DMS153 treated with DMSO at 0.1 percent for 48 hours (cell line): Measurements from ENCODE around the gene HS1BP3.

Source experiments
- DNase-seq: peaks from one replicate; lab custom pipeline; 2025; ENCODE audit not compliant: unreplicated experiment; lab: John Stamatoyannopoulos, UW

The HS1BP3 gene

DNA sequence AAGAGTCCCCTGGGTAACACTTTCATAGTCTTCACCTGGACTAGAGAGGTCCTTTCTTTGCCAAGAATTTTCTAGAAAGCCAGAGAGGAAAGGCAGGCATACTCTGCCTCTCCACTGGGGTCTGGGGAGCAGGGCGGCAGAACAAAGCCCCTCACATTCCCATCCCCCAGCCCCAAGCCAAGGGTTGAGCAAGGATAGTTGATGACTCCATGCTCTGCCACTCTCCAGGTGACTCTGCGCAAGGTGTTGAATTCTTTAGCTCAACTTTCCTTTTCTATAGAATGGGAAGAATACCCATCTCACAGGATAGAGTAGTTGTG, 13.1 kb upstream of the HS1BP3 start:
- DNase-seq: no peak

DNA sequence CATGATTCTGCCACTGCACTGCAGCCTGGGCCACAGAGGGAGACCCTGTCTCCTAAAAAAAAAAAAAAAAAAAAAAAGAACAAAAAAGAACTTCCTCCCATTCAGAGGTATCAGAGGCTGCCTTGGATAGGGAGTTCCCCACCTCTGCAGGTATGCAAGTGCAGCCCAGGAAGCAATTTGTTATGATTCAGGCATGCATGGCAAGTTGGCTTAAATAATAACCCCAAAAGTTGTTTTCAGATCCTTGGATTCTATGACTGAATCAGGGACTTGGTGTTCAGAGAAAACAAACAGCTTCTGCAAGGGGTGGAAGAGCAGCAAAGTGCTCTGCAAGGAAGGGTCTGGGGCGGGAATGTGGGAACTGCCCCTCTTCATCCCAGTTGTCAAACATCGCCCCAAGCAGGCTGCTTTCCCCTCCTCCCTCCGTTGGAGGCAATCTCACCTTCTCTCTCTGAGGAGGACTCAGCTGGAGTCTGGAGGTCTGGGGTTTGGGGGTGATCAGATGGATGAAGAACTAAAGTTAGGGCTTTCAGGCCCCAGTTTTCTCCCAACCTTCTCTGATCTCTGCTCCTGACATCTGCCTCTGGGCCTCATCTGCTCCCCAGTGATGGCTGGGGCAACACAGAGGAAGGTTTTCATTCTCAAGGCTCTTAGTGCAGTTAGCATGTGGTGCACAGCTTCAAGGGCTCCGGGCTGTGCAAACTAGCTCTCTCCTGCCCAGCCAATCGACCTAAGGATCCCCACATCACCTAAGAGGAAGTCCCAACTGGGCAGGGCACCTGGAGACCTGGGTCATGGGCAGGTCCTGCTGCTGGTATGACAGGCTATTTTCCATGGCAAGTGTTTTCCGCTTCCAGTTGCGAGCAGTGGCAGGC, 12.5 kb upstream of the HS1BP3 start:
- DNase-seq: no peak

DNA sequence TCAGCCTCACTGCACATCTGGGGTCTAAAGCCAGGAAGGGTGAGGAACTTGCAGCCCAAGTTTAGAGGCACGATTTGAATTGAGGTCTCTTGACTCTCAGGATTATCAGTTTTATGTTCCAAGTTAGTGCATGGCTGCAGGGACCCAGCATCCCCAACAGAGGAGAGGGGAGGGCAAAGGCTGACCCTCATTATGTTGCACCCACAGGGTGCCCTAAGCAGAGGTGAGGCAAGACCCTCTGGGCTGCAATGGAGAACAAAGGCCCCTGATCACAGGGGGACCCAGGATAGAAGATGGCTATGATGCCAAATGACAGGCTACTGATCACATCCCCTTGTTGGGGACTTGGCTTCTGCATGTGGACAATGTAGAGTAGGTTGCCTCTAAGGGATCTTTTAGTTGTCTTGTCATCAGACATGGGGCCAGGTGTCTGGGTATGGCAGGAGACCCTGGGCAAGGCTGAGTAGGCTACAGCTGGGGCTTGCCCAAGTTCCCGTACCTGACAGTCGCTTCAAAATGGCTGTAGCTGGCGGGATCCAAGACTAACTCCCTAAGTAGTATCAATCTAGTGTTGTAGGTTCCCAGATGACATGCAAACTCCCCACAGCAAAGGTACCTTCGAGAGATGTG, 11.5 kb upstream of the HS1BP3 start:
- no peak for DNase-seq

DNA sequence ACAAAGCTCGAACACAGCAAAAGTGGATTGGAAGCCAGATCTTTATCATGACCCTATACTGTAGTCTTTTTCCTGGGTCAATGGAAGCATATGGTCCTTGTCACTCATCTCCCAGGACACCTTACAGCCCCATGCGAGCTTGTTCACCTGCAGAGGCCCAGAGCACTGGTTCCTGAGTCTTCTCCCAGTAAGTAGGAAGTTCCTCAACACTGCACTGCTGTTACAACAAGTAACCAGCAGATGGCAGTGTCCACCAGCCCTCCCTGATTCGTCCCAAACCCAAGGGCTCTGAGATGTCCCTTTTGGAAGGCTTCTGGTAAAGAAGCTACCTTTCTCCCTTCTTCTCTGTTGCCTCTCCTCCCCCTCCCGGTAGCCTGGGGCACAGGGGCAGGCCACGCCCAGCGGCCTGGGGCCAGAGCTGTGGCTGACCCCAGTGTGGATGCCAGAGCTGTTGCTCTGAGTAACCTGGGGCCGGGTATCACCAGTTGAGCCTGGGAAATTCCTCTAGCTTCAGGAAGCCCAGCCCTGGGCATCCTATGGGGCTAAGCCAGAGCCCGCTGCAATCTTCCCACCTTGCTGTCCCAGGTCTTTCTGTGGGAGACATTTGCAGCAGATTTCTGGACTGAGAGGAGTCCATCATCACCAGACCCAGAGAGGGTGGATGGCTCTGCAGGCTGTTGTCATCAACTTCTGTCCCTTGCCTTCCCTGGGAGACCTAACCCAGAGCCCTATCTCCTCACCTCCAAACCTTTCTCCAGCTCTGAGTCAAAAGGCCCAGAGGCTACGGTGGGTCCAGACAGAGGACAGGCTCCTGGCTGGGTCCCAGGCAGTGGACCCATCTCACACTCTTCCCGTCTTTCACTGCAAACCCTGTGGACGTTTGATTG, 10.8 kb upstream of the HS1BP3 start:
- DNase-seq: peak; percentile 46

DNA sequence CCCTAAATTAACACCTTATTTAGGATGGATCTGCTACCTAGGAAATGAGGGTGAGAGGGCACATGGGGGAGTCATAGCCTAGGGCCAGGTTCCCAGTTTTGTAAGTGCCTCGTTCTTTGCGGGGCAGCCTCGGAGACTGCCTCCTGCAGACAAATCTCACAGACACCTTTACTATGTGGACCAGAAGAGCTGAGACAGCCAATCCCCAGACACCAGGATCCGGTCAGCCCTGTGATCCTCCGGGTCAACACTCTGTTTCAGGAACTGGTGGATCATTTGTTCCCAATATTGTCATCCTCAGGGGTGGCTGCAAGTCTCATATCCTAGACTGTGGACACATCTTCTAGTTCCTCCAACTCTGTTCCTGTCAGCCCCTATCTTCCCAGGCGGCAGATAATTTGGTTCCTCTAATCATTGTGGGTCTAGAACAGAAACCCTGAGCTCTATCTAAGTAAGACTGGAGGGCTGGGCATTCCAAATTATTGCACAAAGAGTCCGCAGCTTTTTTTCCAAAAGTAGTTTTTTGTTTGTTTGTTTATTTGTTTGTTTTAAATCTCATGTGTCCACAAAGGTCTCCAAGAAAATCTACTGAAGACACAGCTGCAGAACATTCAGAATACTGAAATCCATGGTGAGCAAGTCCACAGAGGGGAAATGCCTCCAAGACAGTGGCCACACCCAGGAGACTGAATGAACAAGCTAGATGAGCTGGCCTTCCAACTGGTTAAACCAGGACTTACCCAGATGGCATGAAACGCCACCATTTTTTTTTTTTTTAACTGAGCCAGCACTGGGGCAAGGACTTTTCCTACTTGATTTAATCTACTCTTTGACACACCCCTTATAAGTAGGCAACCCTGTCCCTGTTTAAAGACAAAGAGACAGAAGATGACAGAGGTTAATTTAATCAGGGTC, 9.9 kb upstream of the HS1BP3 start:
- no peak for DNase-seq

- DNase-seq: no peak
Observed at GRCh38 chr2:20657522-20658235, 6.8 kb upstream of the HS1BP3 start.

DNA sequence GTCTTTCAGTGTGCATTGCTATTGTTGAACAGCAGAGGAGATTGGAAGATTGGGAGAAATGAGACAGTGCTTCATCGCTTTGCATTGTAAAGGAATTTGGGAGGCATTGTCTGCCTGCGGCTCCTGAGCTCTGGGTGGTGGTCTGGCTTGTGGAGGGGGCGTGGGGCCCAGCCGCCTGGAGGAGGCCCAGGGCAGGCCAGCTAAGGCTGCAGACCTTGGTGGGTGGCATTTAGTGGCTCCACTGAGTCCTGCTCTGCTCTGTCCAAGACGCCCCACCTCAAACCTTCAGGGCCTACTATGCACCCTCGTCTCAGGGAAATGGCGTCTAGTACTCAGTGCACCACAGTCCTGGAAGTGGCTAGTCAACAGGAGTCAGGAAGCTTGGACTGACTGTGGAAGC, 5.7 kb upstream of the HS1BP3 start:
- DNase-seq: no peak

DNA sequence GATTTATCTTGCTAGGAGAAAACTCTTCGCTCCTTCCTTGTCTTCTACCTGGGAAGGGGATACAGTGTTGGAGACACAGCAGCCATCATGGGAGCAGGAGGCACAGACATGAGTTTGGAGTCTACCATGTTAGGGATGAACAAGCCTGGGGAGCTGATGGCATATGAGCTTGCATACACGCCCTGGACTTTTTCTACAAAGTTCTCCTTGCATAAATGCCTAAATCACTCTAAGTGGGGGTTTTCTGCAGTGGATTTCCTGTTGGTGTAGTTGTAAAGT, 3.6 kb upstream of the HS1BP3 start:
- DNase-seq: no peak

DNA sequence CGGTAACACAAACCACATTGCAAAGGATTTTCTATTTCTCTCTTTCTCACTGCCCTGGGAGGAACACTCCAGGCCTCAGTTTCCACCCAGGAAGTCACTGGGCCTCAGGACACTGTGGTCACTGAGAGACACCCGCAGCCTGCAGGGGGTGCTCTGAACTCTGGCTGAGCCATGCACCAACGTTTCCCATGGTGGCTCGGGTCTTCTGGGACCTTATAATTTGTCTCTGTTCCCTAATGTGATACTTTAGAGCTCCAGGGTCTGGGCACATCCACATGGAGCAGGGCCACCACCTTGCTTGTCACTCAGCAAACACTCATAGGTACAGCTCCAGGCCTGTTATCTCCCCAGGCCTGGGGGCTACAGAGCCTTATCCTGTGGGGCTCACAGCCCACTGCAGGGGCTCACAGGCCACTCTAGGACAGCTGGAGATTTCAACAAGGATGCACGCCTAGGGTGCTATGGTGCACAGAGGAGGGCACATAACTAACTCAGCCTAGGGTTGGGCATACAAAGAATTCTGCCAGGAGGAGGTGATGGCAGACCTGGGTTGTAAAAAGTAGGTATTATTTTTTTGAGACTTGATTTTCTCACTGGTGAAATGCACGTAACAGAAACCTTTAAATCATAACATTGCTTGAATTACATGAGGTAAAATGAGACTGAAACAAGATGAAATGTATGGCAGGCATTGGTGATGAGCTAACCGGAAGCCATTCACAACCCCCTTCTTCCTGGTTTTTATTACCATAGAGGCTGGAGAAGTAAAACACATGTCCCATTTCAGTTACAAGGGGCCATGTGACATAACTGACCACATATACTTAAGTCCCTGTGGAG, 3.0 kb upstream of the HS1BP3 start:
- no peak for DNase-seq

- DNase-seq: no peak
Observed at GRCh38 chr2:20652673-20653575, 2.0 kb upstream of the HS1BP3 start.

GRCh38 chr2:20652141-20652540, 1.2 kb upstream of the HS1BP3 start:
- no peak for DNase-seq

DNA sequence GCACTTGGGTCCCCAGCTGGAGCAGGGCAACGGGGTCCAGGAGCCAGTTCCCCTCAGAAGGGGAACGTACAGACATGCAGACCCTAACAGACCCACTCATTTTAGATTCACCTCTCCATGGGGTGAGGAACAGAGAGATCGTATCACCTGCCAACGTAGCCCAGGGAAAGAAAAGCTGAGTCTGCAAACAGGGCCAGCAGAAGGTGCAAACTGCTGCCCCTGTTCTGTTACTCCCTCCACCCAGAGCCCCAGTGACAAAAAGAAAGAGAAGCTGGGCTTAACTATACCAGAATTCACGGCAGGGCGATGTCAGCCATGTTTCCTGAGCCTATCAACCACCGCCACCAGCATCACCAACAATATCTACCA, 817 bp upstream of the HS1BP3 start:
- DNase-seq: no peak

- no peak for DNase-seq
Observed at GRCh38 chr2:20650393-20650876, 463 bp downstream of the HS1BP3 start.

GRCh38 chr2:20649976-20650375, 922 bp downstream of the HS1BP3 start:
- DNase-seq: no peak

- DNase-seq: no peak
Observed at GRCh38 chr2:20649576-20649975, 1.3 kb downstream of the HS1BP3 start.

GRCh38 chr2:20648831-20649230, 2.1 kb downstream of the HS1BP3 start:
- no peak for DNase-seq

- DNase-seq: no peak
Observed at GRCh38 chr2:20648206-20648605, 2.7 kb downstream of the HS1BP3 start.

GRCh38 chr2:20647738-20648137, 3.2 kb downstream of the HS1BP3 start:
- DNase-seq: no peak
